Muscle layer of colon (tissue), 2 donors: ENCODE data around the gene KCNN3.

Source experiments
- H3K27ac ChIP-seq: one replicate; pipeline ENCODE4 v1.7.0; 2013; ENCODE audit warnings: low read depth, mild to moderate bottlenecking, low read length, moderate library complexity
- H3K27me3 ChIP-seq, 2 donors: one replicate each; pipeline ENCODE4 v1.7.0; 2013; ENCODE audit warnings: low read length in 2 of 2, mild to moderate bottlenecking in 2 of 2; ENCODE audit not compliant: insufficient read depth in 2 of 2, control insufficient read depth in 1 of 2
- H3K36me3 ChIP-seq: one replicate; pipeline ENCODE4 v1.7.0; 2013; ENCODE audit warnings: mild to moderate bottlenecking, low read length; ENCODE audit not compliant: insufficient read depth
- H3K4me1 ChIP-seq: one replicate; pipeline ENCODE4 v1.7.0; 2013; ENCODE audit warnings: mild to moderate bottlenecking, low read length; ENCODE audit not compliant: insufficient read depth
- H3K4me3 ChIP-seq, 2 donors: one replicate each; pipeline ENCODE4 v1.7.0; 2013; ENCODE audit warnings: low read length in 2 of 2, low read depth in 1 of 2, mild to moderate bottlenecking in 1 of 2, moderate library complexity in 1 of 2
- H3K9ac ChIP-seq: one replicate; pipeline ENCODE4 v1.7.0; 2013; ENCODE audit warnings: low read length
- H3K9me3 ChIP-seq: one replicate; pipeline ENCODE4 v1.7.0; 2013; ENCODE audit warnings: mild to moderate bottlenecking, low read length
- donor health status: abdominal sarcoma.
- donor health status: Adenocarcinoma of cecum.

Gene KCNN3

GRCh38 chr1:154878371-154879037 lies 8.4 kb upstream of the KCNN3 start:
- Histone ChIP-seq H3K27ac (no peak overlapping the region), H3K4me1 (no peaks in the 10 kb centered on the region), H3K36me3 (no peaks in the 10 kb centered on the region), H3K4me3 (no peak overlapping the region), H3K27me3 (no peaks in the 10 kb centered on the region), H3K9me3 (no peaks in the 10 kb centered on the region), H3K9ac (no peak overlapping the region)

- Histone ChIP-seq H3K4me1 (no peaks in the 10 kb centered on the region), H3K9me3 (no peaks in the 10 kb centered on the region), H3K9ac (no peak overlapping the region), H3K4me3 (no peak overlapping the region), H3K27ac (no peak overlapping the region), H3K36me3 (no peaks in the 10 kb centered on the region), H3K27me3 (no peaks in the 10 kb centered on the region)
Observed at GRCh38 chr1:154877370-154877974, 7.4 kb upstream of the KCNN3 start.

DNA sequence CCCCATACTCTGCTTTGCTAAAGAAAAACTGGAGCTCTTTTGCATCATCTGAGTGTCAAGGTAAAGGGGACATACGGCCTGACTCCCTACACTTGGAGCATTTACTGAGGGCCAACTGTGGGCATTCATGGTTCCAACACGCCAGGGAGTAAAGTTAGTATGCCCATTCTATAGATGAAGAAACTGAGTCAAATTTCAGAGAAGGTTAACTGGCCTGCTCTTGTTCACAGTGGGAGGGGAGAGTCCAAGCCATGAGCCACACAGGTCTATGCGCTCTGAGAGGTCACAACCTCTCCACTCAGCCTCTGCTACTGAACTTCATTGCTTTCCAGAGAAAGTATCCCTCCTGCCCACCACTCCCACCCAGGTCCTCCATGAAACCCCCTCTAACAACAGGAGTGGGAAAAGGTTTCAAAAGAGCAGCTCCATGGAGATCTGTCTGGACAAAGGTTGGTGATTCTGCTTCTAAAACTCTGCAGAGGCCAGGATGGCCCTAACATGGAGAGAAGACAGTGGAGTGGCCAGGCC lies 6.8 kb upstream of the KCNN3 start:
- Histone ChIP-seq H3K4me3 (no peak overlapping the region), H3K9me3 (no peaks in the 10 kb centered on the region), H3K36me3 (no peaks in the 10 kb centered on the region), H3K9ac (no peak overlapping the region), H3K4me1 (no peaks in the 10 kb centered on the region), H3K27me3 (no peaks in the 10 kb centered on the region), H3K27ac (no peak overlapping the region)

- Histone ChIP-seq H3K36me3 (no peaks in the 10 kb centered on the region), H3K9me3 (no peaks in the 10 kb centered on the region), H3K27ac (no peak overlapping the region), H3K4me1 (peaks cover 11% of the 10 kb centered on the region), H3K27me3 (peaks cover 8 to 10% of the 10 kb centered on the region in 2 donors), H3K9ac (no peak overlapping the region), H3K4me3 (no peak overlapping the region)
Observed at GRCh38 chr1:154874465-154874864, 4.4 kb upstream of the KCNN3 start.

GRCh38 chr1:154873321-154873950 lies 3.4 kb upstream of the KCNN3 start:
- H3K9me3 ChIP-seq: no peaks in the 10 kb centered on the region
- H3K27ac ChIP-seq: no peak overlapping the region
- peaks cover 8 to 13% of the 10 kb centered on the region in 2 donors for H3K27me3 ChIP-seq
- H3K4me3 ChIP-seq: no peak overlapping the region
- peaks cover 21% of the 10 kb centered on the region for H3K4me1 ChIP-seq
- no peak overlapping the region for H3K9ac ChIP-seq
- H3K36me3 ChIP-seq: no peaks in the 10 kb centered on the region

GRCh38 chr1:154871374-154871773 lies 1.3 kb upstream of the KCNN3 start:
- peaks cover 8 to 18% of the 10 kb centered on the region in 2 donors for H3K27me3 ChIP-seq
- peaks cover 21% of the 10 kb centered on the region for H3K4me1 ChIP-seq
- H3K27ac ChIP-seq: no peak overlapping the region
- H3K4me3 ChIP-seq: no peak overlapping the region
- H3K36me3 ChIP-seq: no peaks in the 10 kb centered on the region
- no peak overlapping the region for H3K9ac ChIP-seq
- H3K9me3 ChIP-seq: no peaks in the 10 kb centered on the region

GRCh38 chr1:154870734-154871133 lies 653 bp upstream of the KCNN3 start:
- Histone ChIP-seq H3K9me3 (no peaks in the 10 kb centered on the region), H3K36me3 (no peaks in the 10 kb centered on the region), H3K4me1 (peaks cover 21% of the 10 kb centered on the region), H3K27ac (no peak overlapping the region), H3K9ac (no peak overlapping the region), H3K4me3 (peak overlapping the region in 1 of 2 donors; percentile 68), H3K27me3 (peaks cover 8 to 18% of the 10 kb centered on the region in 2 donors)

GRCh38 chr1:154869351-154870114 lies 548 bp downstream of the KCNN3 start:
- Histone ChIP-seq H3K9ac (no peak overlapping the region), H3K27me3 (peaks cover 8 to 18% of the 10 kb centered on the region in 2 donors), H3K27ac (peak overlapping the region; percentile 31), H3K9me3 (no peaks in the 10 kb centered on the region), H3K4me3 (peak overlapping the region; percentile 49 to 68), H3K4me1 (peaks cover 21% of the 10 kb centered on the region), H3K36me3 (no peaks in the 10 kb centered on the region)

- Histone ChIP-seq H3K9me3 (no peaks in the 10 kb centered on the region), H3K27me3 (peaks cover 8 to 18% of the 10 kb centered on the region in 2 donors), H3K4me3 (peak overlapping the region; percentile 36 to 68), H3K27ac (peak overlapping the region; percentile 12), H3K4me1 (peaks cover 21% of the 10 kb centered on the region), H3K36me3 (no peaks in the 10 kb centered on the region), H3K9ac (peak overlapping the region; percentile 34)
Observed at GRCh38 chr1:154867841-154868605, 2.1 kb downstream of the KCNN3 start.

- Histone ChIP-seq H3K4me1 (peaks cover 21% of the 10 kb centered on the region), H3K9me3 (no peaks in the 10 kb centered on the region), H3K27me3 (peaks cover 8 to 18% of the 10 kb centered on the region in 2 donors), H3K4me3 (peak overlapping the region in 1 of 2 donors; percentile 68), H3K27ac (peak overlapping the region; percentile 17), H3K9ac (no peak overlapping the region), H3K36me3 (no peaks in the 10 kb centered on the region)
Observed at GRCh38 chr1:154867064-154867825, 2.8 kb downstream of the KCNN3 start.
